H1 (cell line): Measurements from ENCODE around the gene BCAR3. TPM values are rescaled to one million over a fixed set of nuclear protein-coding genes. Genes with fewer than 3 reads are reported as not detected.

Experiments used
- CTCF ChIA-PET: fragments of 300-600 bp; sonication (Branson Sonifier 250); formaldehyde crosslinking; loops from one replicate; lab custom pipeline; 2021; ENCODE audit not compliant: partially characterized antibody; lab: Charles Lee
- POLR2A ChIA-PET: fragments of 300-600 bp; sonication (Branson Sonifier 250); formaldehyde crosslinking; loops from one replicate; lab custom pipeline; 2021; ENCODE audit warnings: inconsistent platforms; ENCODE audit not compliant: partially characterized antibody; lab: Charles Lee
- DNase-seq, 2 experiments: peaks; one replicate each; pipeline versions ENCODE4 v3.0.0 to v3.0.0-alpha.2; 2010 to 2022; ENCODE audit warnings: low spot score in 2 of 2, low read depth in 1 of 2, mixed read lengths in 1 of 2
- FAIRE-seq: peaks from 2 replicates; lab custom pipeline; 2011; peaks lifted over from hg19 to GRCh38; lab: Jason Lieb, UNC
- H2AFZ ChIP-seq: 2 replicates; pipeline ENCODE4 v1.8.1; 2012; ENCODE audit warnings: low read length, inconsistent platforms
- H2AK5ac ChIP-seq: 2 replicates; pipeline ENCODE4 v1.6.1; 2013; ENCODE audit warnings: low read depth, low read length
- H2BK120ac ChIP-seq: replicated peaks from 2 replicates; pipeline ENCODE3; 2013; ENCODE audit warnings: low read depth, low read length, inconsistent platforms
- H2BK12ac ChIP-seq: 2 replicates; pipeline ENCODE4 v1.6.1; 2013; ENCODE audit warnings: low read depth, low read length
- H2BK15ac ChIP-seq: 2 replicates; pipeline ENCODE4 v1.6.1; 2013; ENCODE audit warnings: low read length
- H2BK20ac ChIP-seq: 2 replicates; pipeline ENCODE4 v1.6.1; 2013; ENCODE audit warnings: low read length
- H2BK5ac ChIP-seq: 2 replicates; pipeline ENCODE4 v1.6.1; 2013; ENCODE audit warnings: low read depth, low read length
- H3K14ac ChIP-seq: 2 replicates; pipeline ENCODE4 v1.6.1; 2013; ENCODE audit warnings: inconsistent platforms; ENCODE audit not compliant: insufficient read length
- H3K18ac ChIP-seq: 2 replicates; pipeline ENCODE4 v1.6.1; 2013; ENCODE audit warnings: low read length; ENCODE audit errors: extremely low read depth
- H3K23ac ChIP-seq: 2 replicates; pipeline ENCODE4 v1.6.1; 2013; ENCODE audit warnings: inconsistent platforms; ENCODE audit not compliant: insufficient read length
- H3K23me2 ChIP-seq: 2 replicates; pipeline ENCODE4 v1.6.1; 2013; ENCODE audit warnings: low read depth, low read length
- H3K27ac ChIP-seq: 2 replicates; pipeline ENCODE4 v1.6.1; 2011; ENCODE audit warnings: low read depth, low read length, inconsistent platforms
- H3K27me3 ChIP-seq, 4 experiments: replicated peaks in 1 of 4; 1 replicate in 1 of 4; 2 replicates in 3 of 4; pipeline versions ENCODE4 v1.6.1 to v1.8.1; 2011 to 2013; ENCODE audit warnings: low read length in 3 of 4, mild to moderate bottlenecking in 3 of 4, inconsistent platforms in 2 of 4, mixed read lengths in 2 of 4, moderate library complexity in 1 of 4; ENCODE audit not compliant: control insufficient read depth in 3 of 4, insufficient read depth in 3 of 4; ENCODE audit errors: extremely low read depth in 1 of 4
- H3K36me3 ChIP-seq, 4 experiments: 2 replicates each; pipeline versions ENCODE4 v1.6.1 to v1.8.1; 2011 to 2013; ENCODE audit warnings: mild to moderate bottlenecking in 4 of 4, low read length in 3 of 4, moderate library complexity in 2 of 4, control low read depth in 1 of 4, inconsistent platforms in 1 of 4; ENCODE audit not compliant: insufficient read depth in 4 of 4, control insufficient read depth in 2 of 4
- H3K4ac ChIP-seq: replicated peaks from 2 replicates; pipeline ENCODE3; 2013; ENCODE audit warnings: low read length, low read depth, mixed read lengths, inconsistent platforms; ENCODE audit not compliant: insufficient read length
- H3K4me1 ChIP-seq, 4 experiments: replicated peaks in 1 of 4; 1 replicate in 1 of 4; 2 replicates in 3 of 4; pipeline versions ENCODE4 v1.6.1 to v1.8.1; 2011 to 2013; ENCODE audit warnings: low read length in 3 of 4, inconsistent platforms in 2 of 4, mixed read lengths in 1 of 4; ENCODE audit not compliant: insufficient read depth in 4 of 4, control insufficient read depth in 3 of 4
- H3K4me2 ChIP-seq, 2 experiments: 2 replicates each; pipeline versions ENCODE4 v1.6.1 to v1.8.1; 2011 to 2013; ENCODE audit warnings: low read depth in 2 of 2, low read length in 2 of 2, control low read depth in 1 of 2, inconsistent platforms in 1 of 2, mild to moderate bottlenecking in 1 of 2; ENCODE audit not compliant: insufficient read depth in 1 of 2
- H3K4me3 ChIP-seq, 4 experiments: fragments of 200-600, 300-600 bp in 1 of 4; sonication (generic), shearing (Covaris generic), sonication (Bioruptor Twin) in 1 of 4; 2 replicates each; pipeline versions ENCODE4 v1.5.1 to v1.8.1; 2011 to 2016; ENCODE audit warnings: low read length in 4 of 4, low read depth in 3 of 4, control low read depth in 2 of 4, inconsistent platforms in 2 of 4, mild to moderate bottlenecking in 2 of 4, mixed read lengths in 1 of 4, moderate library complexity in 1 of 4; ENCODE audit not compliant: insufficient read depth in 2 of 4; ENCODE audit errors: extremely low read depth in 1 of 4
- H3K56ac ChIP-seq: replicated peaks from 2 replicates; pipeline ENCODE3; 2013; ENCODE audit warnings: low read depth, mild to moderate bottlenecking, mixed read lengths, low read length, inconsistent platforms; ENCODE audit not compliant: insufficient read length
- H3K79me1 ChIP-seq: 2 replicates; pipeline ENCODE4 v1.6.1; 2013; ENCODE audit warnings: low read depth, low read length, control low read depth
- H3K79me2 ChIP-seq, 2 experiments: 2 replicates each; pipeline versions ENCODE4 v1.6.1 to v1.8.1; 2012 to 2013; ENCODE audit warnings: low read length in 2 of 2, mild to moderate bottlenecking in 2 of 2, inconsistent platforms in 1 of 2; ENCODE audit not compliant: insufficient read depth in 2 of 2, control insufficient read depth in 1 of 2
- H3K9ac ChIP-seq, 4 experiments: replicated peaks in 1 of 4; 1 replicate in 1 of 4; 2 replicates in 3 of 4; pipeline versions ENCODE4 v1.6.1 to v1.8.1; 2011 to 2013; ENCODE audit warnings: low read depth in 3 of 4, low read length in 3 of 4, control low read depth in 2 of 4, mild to moderate bottlenecking in 2 of 4, moderate library complexity in 2 of 4, inconsistent platforms in 1 of 4; ENCODE audit errors: extremely low read depth in 1 of 4
- H3K9me3 ChIP-seq, 2 experiments: 2 replicates each; pipeline versions ENCODE4 v1.6.1 to v1.8.1; 2012 to 2013; ENCODE audit warnings: mild to moderate bottlenecking in 2 of 2, moderate library complexity in 2 of 2, control low read depth in 1 of 2, inconsistent platforms in 1 of 2, low read depth in 1 of 2, low read length in 1 of 2, mixed read lengths in 1 of 2; ENCODE audit not compliant: insufficient read depth in 2 of 2
- H4K20me1 ChIP-seq, 2 experiments: replicated peaks in 1 of 2; 2 replicates each; pipeline versions ENCODE3 to v1.8.1; 2011 to 2013; ENCODE audit warnings: inconsistent platforms in 2 of 2, low read length in 2 of 2, mild to moderate bottlenecking in 1 of 2; ENCODE audit not compliant: insufficient read depth in 2 of 2, control insufficient read depth in 1 of 2
- H4K5ac ChIP-seq: 2 replicates; pipeline ENCODE4 v1.6.1; 2013; ENCODE audit warnings: low read length, low read depth, mixed read lengths, inconsistent platforms; ENCODE audit not compliant: insufficient read length
- H4K8ac ChIP-seq: 2 replicates; pipeline ENCODE4 v1.8.0; 2013; ENCODE audit warnings: mild to moderate bottlenecking, moderate library complexity, low read length, inconsistent platforms; ENCODE audit not compliant: insufficient read depth; ENCODE audit errors: extremely low read depth
- H4K91ac ChIP-seq: replicated peaks from 2 replicates; pipeline ENCODE3; 2013; ENCODE audit warnings: low read length, mixed read lengths, inconsistent platforms; ENCODE audit not compliant: insufficient read length
- BRCA1 ChIP-seq: IDR thresholded peaks from 2 replicates; pipeline ENCODE4 v1.6.1; 2012; ENCODE audit warnings: low read depth, low read length, improper control_type of control experiment
- WGBS, 2 experiments: shearing (Covaris generic) in 1 of 2; methylation state at CpG; one replicate each; pipeline versions ENCODE4 v1.1.6 to v1.1.7; 2013 to 2015; ENCODE audit warnings: low lambda C conversion rate in 2 of 2, mixed read lengths in 2 of 2, inconsistent platforms in 1 of 2, low coverage in 1 of 2, missing lambda C conversion rate in 1 of 2; ENCODE audit not compliant: insufficient replicate concordance in 2 of 2, insufficient coverage in 1 of 2, insufficient read length in 1 of 2; ENCODE audit errors: extremely low coverage in 1 of 2, missing lambda C conversion rate in 1 of 2; 5-methylcytosine and 5-hydroxymethylcytosine counted together
- polyA plus RNA-seq, 7 experiments: library from polyadenylated mRNA; depleted of rRNA in 3 of 7; stranded (reverse) in 5 of 7; unstranded in 2 of 7; fragments of >200 nt in 5 of 7; fragments of 200-250 nt in 2 of 7; gene quantifications; 1 replicate in 5 of 7; 2 replicates in 1 of 7; 4 replicates in 1 of 7; pipeline versions ENCODE4 v1.2.1 to v1.2.3, GENCODE V29; 2011 to 2013; ENCODE audit warnings: missing spikeins in 2 of 7, mixed read lengths in 2 of 7
- total RNA-seq: library from RNA; stranded (reverse); fragmentation: NEBNext Ultra II Directional; extraction: Animal tissue kit (Norgen Biotek cat#: 25700); gene quantifications from 2 replicates; pipeline ENCODE4 v1.2.1, GENCODE V29; 2021

The BCAR3 gene
- total and polyA plus RNA-seq, 2 of the 8 experiments (the other 6 are each of a cell fraction or from before 2014, with no cell fraction given) = 5.6 to 9.2 TPM

- no peak for TF ChIP-seq BRCA1
- TF ChIP-seq, all 59 proteins: peak for 0
- H4K20me1 ChIP-seq = no peaks in the 10 kb centered on the region
These were observed 122.6 kb downstream of the BCAR3 start for GRCh38 chr1:93559045-93559444.

More at GRCh38 chr1:93559045-93559444, 122.6 kb downstream of the BCAR3 start:
- DNase-seq = no peak
- H3K23ac ChIP-seq = no peak overlapping the region
- H3K4me1 ChIP-seq = no peaks in the 10 kb centered on the region
- no peak overlapping the region for H2BK15ac ChIP-seq
- H3K27me3 ChIP-seq = no peaks in the 10 kb centered on the region
- H3K9me3 ChIP-seq = no peaks in the 10 kb centered on the region
- no peak for FAIRE-seq
- H3K56ac ChIP-seq = no peak overlapping the region
- no peaks in the 10 kb centered on the region for H3K79me1 ChIP-seq
- no peak overlapping the region for H2BK5ac ChIP-seq
- ChIA-PET POLR2A (no interaction called here), CTCF (interaction anchor here (0.6 kb wide), 1 partner anchor 258 kb away, joined by 4 read pairs; no protein-coding TSS in a partner anchor)
- H3K36me3 ChIP-seq = peaks cover 0 to 31% (median 6%) of the 10 kb centered on the region in 4 experiments; a peak in 5 of 8 replicates
- peaks cover 0 to 6% of the 10 kb centered on the region in 2 experiments; a peak in 1 of 4 replicates for H3K79me2 ChIP-seq
- no peak overlapping the region for H3K4me2 ChIP-seq
- H3K23me2 ChIP-seq = no peaks in the 10 kb centered on the region
- H2AFZ ChIP-seq = no peak overlapping the region
- H4K91ac ChIP-seq = no peak overlapping the region
- no peak overlapping the region for H3K4me3 ChIP-seq
- no peak overlapping the region for H2AK5ac ChIP-seq
- WGBS, 2 experiments = 100% methylated on average over 2 of the region's 2 CpGs; no CpG with 5 or more reads in 1 of the 2 experiments
- no peak overlapping the region for H2BK20ac ChIP-seq
- H3K18ac ChIP-seq = no peak overlapping the region
- no peak overlapping the region for H4K8ac ChIP-seq
- H2BK120ac ChIP-seq = no peak overlapping the region
- H4K5ac ChIP-seq = no peak overlapping the region
- no peak overlapping the region for H3K9ac ChIP-seq
- no peak overlapping the region for H3K27ac ChIP-seq
- no peak overlapping the region for H3K14ac ChIP-seq
- H3K4ac ChIP-seq = no peak overlapping the region
- H2BK12ac ChIP-seq = no peak overlapping the region
